ENCODE data around the gene MEGF8. TPM values are rescaled to one million over a fixed set of nuclear protein-coding genes. Genes with fewer than 3 reads are reported as not detected.

The MEGF8 gene
- total RNA-seq, 4 donors from 2014 or later, result 10.7 to 21.5 (median 16.1) TPM

- Histone ChIP-seq H3K27me3 (no peaks in the 10 kb centered on the region), H3K4me3 (no peak overlapping the region), H3K9me3 (no peaks in the 10 kb centered on the region), H3K4me1 (peaks cover 20% of the 10 kb centered on the region), H3K27ac (no peak overlapping the region), H3K36me3 (peaks cover 89% of the 10 kb centered on the region)
- peak in 1 of 2 donors; percentile 66 for DNase-seq (ENCODE audit: low spot score in 2 of 2)
- 80% methylated on average over 24 of the region's 31 CpGs for WGBS
- TF ChIP-seq EP300 (IDR thresholded peaks at IDR 0.05) (no peak), POLR2A (IDR thresholded peaks at IDR 0.05) (no peak), CTCF (IDR thresholded peaks at IDR 0.05) (peak; percentile 31 to 40), POLR2AphosphoS5 (IDR thresholded peaks at IDR 0.05) (no peak)
Observed at GRCh38 chr19:42290523-42291434, 34.7 kb upstream of the MEGF8 start.

GRCh38 chr19:42291435-42291810 is 34.0 kb upstream of the MEGF8 start:
- DNase-seq (ENCODE audit: low spot score in 2 of 2), result no peak
- H3K36me3 ChIP-seq, result peaks cover 89% of the 10 kb centered on the region
- H3K4me1 ChIP-seq, result peaks cover 15% of the 10 kb centered on the region
- TF ChIP-seq POLR2AphosphoS5 (IDR thresholded peaks at IDR 0.05) (no peak), POLR2A (IDR thresholded peaks at IDR 0.05) (no peak)
- H3K27ac ChIP-seq, result no peak overlapping the region
- 45% methylated on average over 8 of the region's 9 CpGs for WGBS
- H3K4me3 ChIP-seq, result no peak overlapping the region
- H3K9me3 ChIP-seq, result no peaks in the 10 kb centered on the region
- no peaks in the 10 kb centered on the region for H3K27me3 ChIP-seq

GRCh38 chr19:42292042-42292960 is 33.1 kb upstream of the MEGF8 start:
- Histone ChIP-seq H3K27ac (no peak overlapping the region), H3K36me3 (peaks cover 81% of the 10 kb centered on the region), H3K4me1 (peaks cover 10% of the 10 kb centered on the region), H3K9me3 (no peaks in the 10 kb centered on the region), H3K4me3 (no peak overlapping the region), H3K27me3 (no peaks in the 10 kb centered on the region)
- 76% methylated on average over 25 of the region's 27 CpGs for WGBS
- TF ChIP-seq POLR2A (IDR thresholded peaks at IDR 0.05) (no peak), POLR2AphosphoS5 (IDR thresholded peaks at IDR 0.05) (no peak), CTCF (IDR thresholded peaks at IDR 0.05) (no peak), EP300 (IDR thresholded peaks at IDR 0.05) (no peak)
- DNase-seq (ENCODE audit: low spot score in 2 of 2), result peak in 1 of 2 donors; percentile 62

- TF ChIP-seq CTCF (IDR thresholded peaks at IDR 0.05), result no peak
- TF ChIP-seq POLR2AphosphoS5 (IDR thresholded peaks at IDR 0.05), result no peak
- no peak for TF ChIP-seq EP300 (IDR thresholded peaks at IDR 0.05)
- no peak for TF ChIP-seq POLR2A (IDR thresholded peaks at IDR 0.05)
- DNase-seq (ENCODE audit: low spot score in 2 of 2), result no peak
- H3K4me3 ChIP-seq, result no peak overlapping the region
- H3K36me3 ChIP-seq, result peaks cover 75% of the 10 kb centered on the region
- no peaks in the 10 kb centered on the region for H3K9me3 ChIP-seq
- 84% methylated on average over 7 of the region's 14 CpGs for WGBS
- no peaks in the 10 kb centered on the region for H3K27me3 ChIP-seq
- peaks cover 10% of the 10 kb centered on the region for H3K4me1 ChIP-seq
- no peak overlapping the region for H3K27ac ChIP-seq
Observed at GRCh38 chr19:42292963-42293362, 32.5 kb upstream of the MEGF8 start.

- Histone ChIP-seq H3K4me1 (peaks cover 10% of the 10 kb centered on the region), H3K9me3 (no peaks in the 10 kb centered on the region), H3K36me3 (peaks cover 69% of the 10 kb centered on the region), H3K27me3 (no peaks in the 10 kb centered on the region), H3K4me3 (no peak overlapping the region), H3K27ac (no peak overlapping the region)
- no peak for TF ChIP-seq CTCF (IDR thresholded peaks at IDR 0.05)
- no peak for TF ChIP-seq POLR2AphosphoS5 (IDR thresholded peaks at IDR 0.05)
- no peak for TF ChIP-seq POLR2A (IDR thresholded peaks at IDR 0.05)
- TF ChIP-seq EP300 (IDR thresholded peaks at IDR 0.05), result no peak
- WGBS, result 87% methylated on average over 10 of the region's 17 CpGs
- no peak for DNase-seq (ENCODE audit: low spot score in 2 of 2)
Observed at GRCh38 chr19:42293540-42293939, 31.9 kb upstream of the MEGF8 start.

Data from suprapubic skin (tissue), 4 donors.